ENCODE data around the gene HSPA12B.

DNA sequence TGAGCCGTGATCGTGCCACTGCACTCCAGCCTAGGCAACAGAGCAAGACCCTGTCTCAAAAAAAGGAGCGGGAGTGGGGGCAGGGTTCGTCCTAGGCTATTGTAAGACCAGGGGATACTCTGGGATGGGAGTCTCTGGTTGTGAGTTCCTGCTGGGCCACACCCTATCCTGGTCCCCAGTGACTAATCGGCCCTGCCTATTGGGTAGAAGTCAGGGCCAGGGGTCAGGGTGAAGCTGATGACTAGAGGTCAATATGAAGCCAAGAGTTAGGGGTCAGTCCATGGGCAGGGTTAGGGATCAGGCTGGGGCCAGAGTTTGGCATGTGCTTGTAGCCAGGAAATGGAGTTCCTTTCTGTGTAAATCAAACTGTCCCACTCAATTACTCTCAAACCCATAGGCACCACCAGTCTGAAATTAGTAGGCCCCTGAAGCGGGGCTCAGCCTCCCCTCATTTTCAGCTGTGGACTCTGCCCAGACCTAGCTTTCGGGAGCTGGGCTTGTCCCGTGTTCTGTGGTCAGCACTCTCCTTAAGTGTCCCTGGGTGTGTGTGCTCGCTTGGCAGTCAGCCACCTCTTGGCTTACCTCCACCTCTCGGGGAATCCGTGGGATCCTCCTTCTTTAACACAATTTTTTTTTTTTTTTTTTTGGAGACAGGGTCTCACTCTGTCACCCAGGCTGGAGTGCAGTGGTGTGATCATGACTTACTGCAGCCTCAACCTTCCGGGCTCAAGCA, 1.8 kb downstream of the HSPA12B start:
- TF ChIP-seq FOXK2 (conservative IDR thresholded peaks at IDR 0.05 in 1 of 2, IDR thresholded peaks at IDR 0.05 in 1 of 2; ENCODE audit: low read depth in 2 of 2) = no peak
- TF ChIP-seq BHLHE40 (IDR thresholded peaks at IDR 0.05; ENCODE audit: low read length) = no peak
- no peak for TF ChIP-seq TAF1 (IDR thresholded peaks at IDR 0.05; ENCODE audit: control insufficient read depth, extremely low read depth, insufficient read depth, low read length, severe bottlenecking)
- TF ChIP-seq ZNF121 (CRISPR knock-in tag; conservative IDR thresholded peaks at IDR 0.05) = no peak
- TF ChIP-seq SNRNP70 (optimal IDR thresholded peaks at IDR 0.05; ENCODE audit: low read depth, low read length) = no peak
- TF ChIP-seq HMG20A (CRISPR knock-in tag; conservative IDR thresholded peaks at IDR 0.05) = no peak
- no peak for TF ChIP-seq CTCF (IDR thresholded peaks at IDR 0.05 in 2 of 3, conservative IDR thresholded peaks at IDR 0.05 in 1 of 3; ENCODE audit: insufficient read depth in 2 of 3, low read depth in 1 of 3, low read length in 3 of 3)
- TF ChIP-seq FOS (IDR thresholded peaks at IDR 0.05; ENCODE audit: extremely low read depth, insufficient read length) = no peak
- no peak for TF ChIP-seq NBN (IDR thresholded peaks at IDR 0.05; ENCODE audit: low read depth)

Data from K562 (cell line).